Kasumi-1 (cell line): ENCODE data around the gene CREG2.
A peak's percentile ranks its signal among the peaks of the same experiment; 100 is the strongest.
"Not testable (repeated sequence)": the region's sequence is repeated elsewhere in the genome, so short reads cannot be mapped to it uniquely, and the experiment has no call there.

Experiments used
- DNase-seq, 2 experiments: peaks; one replicate each; lab custom pipeline; 2025; lab: John Stamatoyannopoulos, UW

Gene CREG2

GRCh38 chr2:101341901-101342624 lies 45.2 kb downstream of the CREG2 start:
- peak; percentile 78 to 80 for DNase-seq

GRCh38 chr2:101341421-101341820 lies 45.9 kb downstream of the CREG2 start:
- no peak for DNase-seq

GRCh38 chr2:101340141-101340551 lies 47.2 kb downstream of the CREG2 start:
- DNase-seq: peak; percentile 9 to 20

GRCh38 chr2:101339266-101339880 lies 47.9 kb downstream of the CREG2 start:
- no peak for DNase-seq

GRCh38 chr2:101337877-101338276 lies 49.4 kb downstream of the CREG2 start:
- DNase-seq: no peak

GRCh38 chr2:101332885-101333766 lies 54.2 kb downstream of the CREG2 start:
- no peak for DNase-seq

- no peak for DNase-seq
Measured at GRCh38 chr2:101331202-101331601, 56.1 kb downstream of the CREG2 start.

- DNase-seq: peak; percentile 24 to 67
Measured at GRCh38 chr2:101330253-101330933, 56.9 kb downstream of the CREG2 start.

GRCh38 chr2:101329026-101329425 lies 58.3 kb downstream of the CREG2 start:
- no peak for DNase-seq

- peak; percentile 98 for DNase-seq
Measured at GRCh38 chr2:101328474-101329007, 58.8 kb downstream of the CREG2 start.

- peak in 1 of 2 experiments; percentile 57 for DNase-seq
Measured at GRCh38 chr2:101327863-101328394, 59.4 kb downstream of the CREG2 start.

GRCh38 chr2:101325425-101325824 lies 61.9 kb downstream of the CREG2 start:
- no peak for DNase-seq

- DNase-seq: not testable (repeated sequence)
Measured at GRCh38 chr2:101316568-101316967, 70.7 kb downstream of the CREG2 start.

- DNase-seq: no peak
Measured at GRCh38 chr2:101311696-101312017, 75.6 kb downstream of the CREG2 start.

GRCh38 chr2:101310834-101311695 lies 76.2 kb downstream of the CREG2 start:
- DNase-seq: no peak

- no peak for DNase-seq
Measured at GRCh38 chr2:101310090-101310833, 77.0 kb downstream of the CREG2 start.

- peak; percentile 95 to 97 for DNase-seq
Measured at GRCh38 chr2:101308432-101309210, 78.7 kb downstream of the CREG2 start, which contains the start of gene RNF149. RNF149 (minus strand) TSS chr2:101308701; CDS start chr2:101308588, 113 bp downstream.

- DNase-seq: no peak
Measured at GRCh38 chr2:101307950-101308431, 79.3 kb downstream of the CREG2 start.

GRCh38 chr2:101307503-101307902 lies 79.8 kb downstream of the CREG2 start:
- no peak for DNase-seq
